ENCODE results near the gene EPS15.

DNA sequence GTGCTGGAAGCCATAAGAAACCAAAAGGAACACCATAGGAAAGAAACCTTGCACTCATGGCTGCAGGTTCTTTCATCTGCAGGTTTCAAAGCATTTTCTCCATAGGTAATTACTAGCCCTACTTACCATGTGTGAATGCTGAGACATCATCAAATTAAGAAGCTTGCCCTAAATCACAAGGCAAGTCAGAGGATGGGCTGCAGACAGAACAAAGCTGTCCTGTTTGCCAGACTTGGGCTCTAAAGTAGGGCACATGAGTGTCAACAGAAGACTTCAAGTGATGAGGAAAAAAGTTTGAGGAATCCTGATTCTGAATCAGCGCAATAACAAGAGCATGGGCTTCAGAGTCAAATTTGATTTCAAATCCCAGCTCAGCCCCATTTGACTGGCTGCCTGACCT, 5.8 kb upstream of the EPS15 start:
- TF ChIP-seq, protein P1, sequence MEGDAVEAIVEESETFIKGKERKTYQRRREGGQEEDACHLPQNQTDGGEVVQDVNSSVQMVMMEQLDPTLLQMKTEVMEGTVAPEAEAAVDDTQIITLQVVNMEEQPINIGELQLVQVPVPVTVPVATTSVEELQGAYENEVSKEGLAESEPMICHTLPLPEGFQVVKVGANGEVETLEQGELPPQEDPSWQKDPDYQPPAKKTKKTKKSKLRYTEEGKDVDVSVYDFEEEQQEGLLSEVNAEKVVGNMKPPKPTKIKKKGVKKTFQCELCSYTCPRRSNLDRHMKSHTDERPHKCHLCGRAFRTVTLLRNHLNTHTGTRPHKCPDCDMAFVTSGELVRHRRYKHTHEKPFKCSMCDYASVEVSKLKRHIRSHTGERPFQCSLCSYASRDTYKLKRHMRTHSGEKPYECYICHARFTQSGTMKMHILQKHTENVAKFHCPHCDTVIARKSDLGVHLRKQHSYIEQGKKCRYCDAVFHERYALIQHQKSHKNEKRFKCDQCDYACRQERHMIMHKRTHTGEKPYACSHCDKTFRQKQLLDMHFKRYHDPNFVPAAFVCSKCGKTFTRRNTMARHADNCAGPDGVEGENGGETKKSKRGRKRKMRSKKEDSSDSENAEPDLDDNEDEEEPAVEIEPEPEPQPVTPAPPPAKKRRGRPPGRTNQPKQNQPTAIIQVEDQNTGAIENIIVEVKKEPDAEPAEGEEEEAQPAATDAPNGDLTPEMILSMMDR (conservative IDR thresholded peaks at IDR 0.05; ENCODE audit: low read depth, low read length): no peak
- no peak for TF ChIP-seq EZH2 (IDR thresholded peaks at IDR 0.05; ENCODE audit: low read length, unreplicated experiment)
